Measurements from ENCODE around the gene TAX1BP1. TPM values are rescaled to one million over a fixed set of nuclear protein-coding genes. Genes with fewer than 3 reads are reported as not detected.
A peak's percentile ranks its signal among the peaks of the same experiment; 100 is the strongest.

TAX1BP1 gene
- total RNA-seq, 3 donors from 2014 or later, result 105 to 156 (median 110) TPM

DNA sequence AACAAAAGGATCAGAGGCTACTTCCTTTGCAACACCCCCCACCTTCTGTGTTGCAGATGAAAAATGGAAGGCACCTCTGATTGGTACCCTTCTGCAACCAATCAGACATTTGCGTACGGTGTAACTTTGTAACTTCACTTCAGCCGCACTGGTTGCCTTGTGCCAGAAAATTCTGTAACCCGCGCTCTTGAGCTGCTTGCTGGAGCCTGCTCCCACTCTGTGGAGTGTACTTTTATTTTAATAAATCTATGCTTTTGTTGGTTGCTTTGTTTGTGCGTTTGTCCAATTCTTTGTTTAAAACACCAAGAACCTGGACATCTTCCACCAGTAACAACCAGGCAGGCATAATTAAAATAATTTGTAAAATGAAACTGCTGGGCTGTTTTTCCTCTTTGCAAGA, 31.5 kb upstream of the TAX1BP1 start:
- DNase-seq (ENCODE audit: low spot score in 2 of 2), result no peak
- intact Hi-C loops (cut with DNase I; ENCODE audit: low total_unique reads), result loop anchor here (5.0 kb wide), 1 partner anchor 611 kb away; the partner anchor contains the start of gene HOXA1
- H3K9me3 ChIP-seq, result no peaks in the 10 kb centered on the region
- H3K4me1 ChIP-seq, result no peaks in the 10 kb centered on the region
- no peaks in the 10 kb centered on the region for H3K36me3 ChIP-seq
- H3K4me3 ChIP-seq, result no peak overlapping the region
- TF ChIP-seq POLR2AphosphoS5 (IDR thresholded peaks at IDR 0.05), result no peak
- TF ChIP-seq, protein P1, sequence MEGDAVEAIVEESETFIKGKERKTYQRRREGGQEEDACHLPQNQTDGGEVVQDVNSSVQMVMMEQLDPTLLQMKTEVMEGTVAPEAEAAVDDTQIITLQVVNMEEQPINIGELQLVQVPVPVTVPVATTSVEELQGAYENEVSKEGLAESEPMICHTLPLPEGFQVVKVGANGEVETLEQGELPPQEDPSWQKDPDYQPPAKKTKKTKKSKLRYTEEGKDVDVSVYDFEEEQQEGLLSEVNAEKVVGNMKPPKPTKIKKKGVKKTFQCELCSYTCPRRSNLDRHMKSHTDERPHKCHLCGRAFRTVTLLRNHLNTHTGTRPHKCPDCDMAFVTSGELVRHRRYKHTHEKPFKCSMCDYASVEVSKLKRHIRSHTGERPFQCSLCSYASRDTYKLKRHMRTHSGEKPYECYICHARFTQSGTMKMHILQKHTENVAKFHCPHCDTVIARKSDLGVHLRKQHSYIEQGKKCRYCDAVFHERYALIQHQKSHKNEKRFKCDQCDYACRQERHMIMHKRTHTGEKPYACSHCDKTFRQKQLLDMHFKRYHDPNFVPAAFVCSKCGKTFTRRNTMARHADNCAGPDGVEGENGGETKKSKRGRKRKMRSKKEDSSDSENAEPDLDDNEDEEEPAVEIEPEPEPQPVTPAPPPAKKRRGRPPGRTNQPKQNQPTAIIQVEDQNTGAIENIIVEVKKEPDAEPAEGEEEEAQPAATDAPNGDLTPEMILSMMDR (IDR thresholded peaks at IDR 0.05), result no peak
- TF ChIP-seq POLR2A (IDR thresholded peaks at IDR 0.05), result no peak
- H3K27ac ChIP-seq, result no peak overlapping the region
- no peaks in the 10 kb centered on the region for H3K27me3 ChIP-seq

DNA sequence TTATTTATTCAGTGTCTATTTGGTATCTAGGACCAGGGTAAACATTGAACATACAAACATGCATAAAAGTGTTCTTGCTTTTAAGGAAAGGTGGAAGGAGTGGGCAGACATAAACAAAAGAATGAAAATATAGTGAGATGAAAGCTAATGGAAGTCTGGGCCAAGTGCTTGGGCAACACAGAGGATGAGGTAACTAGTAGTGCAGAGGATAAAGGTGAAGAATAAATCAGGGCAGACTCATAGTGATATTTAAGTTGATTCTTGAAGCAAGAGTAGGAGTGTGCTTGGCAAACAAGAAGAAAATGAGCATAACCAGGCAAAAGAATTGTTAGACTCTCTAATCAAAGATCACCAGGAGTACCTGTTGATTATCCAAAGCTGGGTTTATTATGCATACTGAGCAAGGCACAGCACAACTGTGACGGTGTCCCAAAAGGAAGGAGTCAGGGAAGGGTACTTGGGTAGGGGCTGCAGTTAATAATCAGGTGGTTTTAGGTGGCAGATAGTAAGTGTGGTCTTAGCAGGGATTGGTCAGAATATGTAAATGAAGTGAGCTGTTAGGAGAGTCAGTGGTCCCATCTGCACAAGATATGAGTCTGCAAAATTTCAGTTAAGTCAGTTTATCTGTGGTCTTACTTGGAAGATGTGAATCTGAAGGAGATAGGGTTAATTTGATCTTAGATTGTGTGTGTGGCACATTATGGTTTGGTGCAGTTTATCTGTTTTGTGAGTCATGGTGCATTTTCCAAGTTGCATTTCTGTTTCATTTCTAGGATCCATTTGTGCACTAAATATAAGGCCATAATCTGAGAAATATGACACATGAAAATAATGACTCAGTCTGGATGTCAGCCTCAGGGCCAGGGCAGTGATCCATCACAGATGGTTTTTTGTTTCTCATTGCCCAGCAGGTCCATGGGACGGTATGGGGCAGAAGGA, 30.6 kb upstream of the TAX1BP1 start:
- TF ChIP-seq POLR2AphosphoS5 (IDR thresholded peaks at IDR 0.05) (no peak), POLR2A (IDR thresholded peaks at IDR 0.05) (no peak)
- TF ChIP-seq, protein P1 (IDR thresholded peaks at IDR 0.05), result no peak
- DNase-seq (ENCODE audit: low spot score in 2 of 2), result no peak
- intact Hi-C loops (cut with DNase I; ENCODE audit: low total_unique reads), result loop anchor here (5.0 kb wide), 1 partner anchor 612 kb away; the partner anchor contains the start of gene HOXA1
- no peaks in the 10 kb centered on the region for H3K36me3 ChIP-seq
- H3K27me3 ChIP-seq, result no peaks in the 10 kb centered on the region
- no peaks in the 10 kb centered on the region for H3K9me3 ChIP-seq
- no peaks in the 10 kb centered on the region for H3K4me1 ChIP-seq
- no peak overlapping the region for H3K4me3 ChIP-seq
- H3K27ac ChIP-seq, result no peak overlapping the region

DNA sequence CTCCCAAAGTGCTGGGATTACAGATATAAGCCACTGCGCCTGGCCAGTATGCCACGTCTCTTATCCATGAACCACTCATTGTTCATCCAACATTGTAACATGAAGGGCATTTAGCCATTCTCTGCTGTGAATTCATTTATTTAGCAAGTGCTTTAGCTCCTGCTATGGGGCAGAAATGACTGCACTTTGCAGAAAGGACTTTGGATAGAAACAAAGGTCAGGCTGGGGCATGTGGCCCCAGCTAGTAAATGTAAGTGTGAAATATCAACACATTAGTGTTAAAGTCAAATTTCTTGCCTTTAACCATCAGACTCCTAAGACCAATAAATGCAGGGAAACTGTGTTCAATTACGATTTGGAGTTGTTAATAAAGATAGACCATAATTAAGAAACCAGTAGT, 27.7 kb upstream of the TAX1BP1 start:
- Histone ChIP-seq H3K27me3 (no peaks in the 10 kb centered on the region), H3K27ac (no peak overlapping the region), H3K9me3 (no peaks in the 10 kb centered on the region), H3K4me3 (no peak overlapping the region), H3K36me3 (no peaks in the 10 kb centered on the region), H3K4me1 (no peaks in the 10 kb centered on the region)
- intact Hi-C loops (cut with DNase I; ENCODE audit: low total_unique reads), result no loop called here
- no peak for TF ChIP-seq POLR2A (IDR thresholded peaks at IDR 0.05)
- no peak for TF ChIP-seq POLR2AphosphoS5 (IDR thresholded peaks at IDR 0.05)
- TF ChIP-seq, protein P1 (IDR thresholded peaks at IDR 0.05), result no peak
- DNase-seq (ENCODE audit: low spot score in 2 of 2), result no peak

DNA sequence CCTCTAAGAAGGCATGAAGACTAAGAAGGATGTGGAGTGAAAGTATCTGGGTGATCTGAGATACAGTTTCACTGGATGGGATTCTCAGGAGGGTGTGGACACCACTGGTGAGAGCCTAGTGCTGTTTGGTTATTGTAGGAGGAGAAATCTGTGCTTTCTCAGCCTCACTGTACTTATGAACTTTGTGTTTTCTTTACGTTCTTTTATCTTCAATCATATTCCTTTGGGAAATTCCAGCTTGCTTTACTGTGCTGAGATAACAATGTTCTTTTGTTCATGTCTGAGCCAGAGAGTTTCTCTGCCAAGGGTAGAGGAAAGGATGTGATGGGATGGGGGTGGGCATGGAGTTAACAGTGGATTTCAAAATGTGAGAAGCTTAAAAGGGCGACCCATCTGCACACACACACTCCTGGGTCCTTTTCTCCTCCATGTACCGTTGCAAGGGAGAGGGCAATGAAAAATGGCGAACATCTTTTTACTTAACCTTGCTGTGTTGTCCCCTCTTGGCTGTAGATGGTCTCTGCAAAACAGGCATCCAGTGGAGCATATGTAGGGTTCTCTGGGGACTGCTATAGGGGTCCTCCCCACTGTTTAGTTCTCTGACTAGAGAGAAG, 25.0 kb upstream of the TAX1BP1 start:
- intact Hi-C loops (cut with DNase I; ENCODE audit: low total_unique reads), result no loop called here
- TF ChIP-seq POLR2A (IDR thresholded peaks at IDR 0.05), result no peak
- no peak for TF ChIP-seq POLR2AphosphoS5 (IDR thresholded peaks at IDR 0.05)
- TF ChIP-seq, protein P1 (IDR thresholded peaks at IDR 0.05), result no peak

DNA sequence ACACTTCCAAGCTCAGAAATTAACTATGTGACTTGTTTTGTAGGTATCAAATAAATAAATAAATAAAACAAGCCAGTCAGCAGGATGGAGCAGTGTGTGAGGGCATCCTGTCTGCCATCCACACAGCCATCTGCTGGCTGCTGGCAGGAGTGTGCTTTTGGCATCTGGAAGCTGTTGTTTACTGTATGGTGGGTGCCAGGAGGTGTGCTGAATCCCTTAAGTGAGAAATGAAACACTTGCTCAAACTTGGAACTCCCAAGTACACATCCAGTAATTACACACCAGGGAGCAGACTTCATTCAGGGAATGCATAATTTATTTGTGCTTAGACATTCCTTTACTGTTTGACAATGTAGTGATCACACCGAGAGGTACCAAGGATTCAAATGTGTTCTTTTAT, 16.9 kb upstream of the TAX1BP1 start:
- peak in 1 of 2 donors; percentile 25 for DNase-seq (ENCODE audit: low spot score in 2 of 2)
- TF ChIP-seq, protein P1 (IDR thresholded peaks at IDR 0.05), result no peak
- no peak for TF ChIP-seq POLR2A (IDR thresholded peaks at IDR 0.05)
- TF ChIP-seq POLR2AphosphoS5 (IDR thresholded peaks at IDR 0.05), result no peak
- Histone ChIP-seq H3K36me3 (no peaks in the 10 kb centered on the region), H3K27me3 (no peaks in the 10 kb centered on the region), H3K4me3 (no peak overlapping the region), H3K4me1 (no peaks in the 10 kb centered on the region), H3K9me3 (no peaks in the 10 kb centered on the region), H3K27ac (no peak overlapping the region)
- intact Hi-C loops (cut with DNase I; ENCODE audit: low total_unique reads), result no loop called here

More for the DNA sequence above, 25.0 kb upstream of the TAX1BP1 start:
- Histone ChIP-seq H3K27me3 (no peaks in the 10 kb centered on the region), H3K4me3 (no peak overlapping the region), H3K36me3 (no peaks in the 10 kb centered on the region), H3K4me1 (no peaks in the 10 kb centered on the region), H3K9me3 (no peaks in the 10 kb centered on the region), H3K27ac (no peak overlapping the region)
- no peak for DNase-seq (ENCODE audit: low spot score in 2 of 2)

Data from breast epithelium (tissue), 4 donors.